GM20431 (cell line): ENCODE results near the gene VAPA.

Experiments
- in situ Hi-C: fragments of 300-500 bp; cut with MseI, MboI; formaldehyde crosslinking; loops from one replicate; pipeline ENCODE4 v1.15.0; 2020; ENCODE audit warnings: low sequenced_read_pairs; ENCODE audit not compliant: unreplicated experiment

VAPA gene

GRCh38 chr18:9965711-9966624, 52.2 kb downstream of the VAPA start:
- in situ Hi-C loops = no loop called here

- in situ Hi-C loops = no loop called here
Observed at GRCh38 chr18:9968081-9968848, 54.4 kb downstream of the VAPA start.

GRCh38 chr18:9969247-9969646, 55.4 kb downstream of the VAPA start:
- in situ Hi-C loops = no loop called here

GRCh38 chr18:9971313-9971920, 57.6 kb downstream of the VAPA start:
- in situ Hi-C loops = loop anchor here (10.0 kb wide), 1 partner anchor 543 kb away; no protein-coding TSS in a partner anchor

- in situ Hi-C loops = loop anchor here (10.0 kb wide), 1 partner anchor 541 kb away; no protein-coding TSS in a partner anchor
Observed at GRCh38 chr18:9973470-9973869, 59.7 kb downstream of the VAPA start.

- in situ Hi-C loops = loop anchor here (10.0 kb wide), 1 partner anchor 540 kb away; no protein-coding TSS in a partner anchor
Observed at GRCh38 chr18:9974279-9974915, 60.6 kb downstream of the VAPA start.

GRCh38 chr18:9975658-9976057, 61.8 kb downstream of the VAPA start:
- in situ Hi-C loops = loop anchor here (10.0 kb wide), 1 partner anchor 539 kb away; no protein-coding TSS in a partner anchor

GRCh38 chr18:9982711-9983110, 68.9 kb downstream of the VAPA start:
- in situ Hi-C loops = no loop called here

GRCh38 chr18:9984080-9984479, 70.3 kb downstream of the VAPA start:
- in situ Hi-C loops = no loop called here

GRCh38 chr18:9985641-9986040, 71.8 kb downstream of the VAPA start:
- in situ Hi-C loops = no loop called here

- in situ Hi-C loops = no loop called here
Observed at GRCh38 chr18:9986156-9986930, 72.5 kb downstream of the VAPA start.

GRCh38 chr18:9987345-9987744, 73.5 kb downstream of the VAPA start:
- in situ Hi-C loops = no loop called here

- in situ Hi-C loops = no loop called here
Observed at GRCh38 chr18:9987931-9988330, 74.1 kb downstream of the VAPA start.

GRCh38 chr18:9988665-9989064, 74.8 kb downstream of the VAPA start:
- in situ Hi-C loops = no loop called here

GRCh38 chr18:9989481-9989880, 75.7 kb downstream of the VAPA start:
- in situ Hi-C loops = no loop called here

- in situ Hi-C loops = no loop called here
Observed at GRCh38 chr18:9991011-9992000, 77.5 kb downstream of the VAPA start.

- in situ Hi-C loops = no loop called here
Observed at GRCh38 chr18:9992300-9992972, 78.6 kb downstream of the VAPA start.
